Measurements from ENCODE around the gene INPP5K. TPM values are rescaled to one million over a fixed set of nuclear protein-coding genes. Genes with fewer than 3 reads are reported as not detected.

INPP5K gene
- total and polyA plus RNA-seq, 7 experiments from 2014 or later: 50.5 to 184 (median 84.2) TPM

GRCh38 chr17:1495265-1495989 is 21.0 kb downstream of the INPP5K start:
- ChIA-PET CTCF (interaction anchor here (1.2 kb wide), 1 partner anchor 124 kb away, joined by 3 read pairs; no protein-coding TSS in a partner anchor), POLR2A (no interaction called here)
- Mint-ChIP-seq H3K9me3 (peaks cover 0 to 2% (median 0%) of the 10 kb centered on the region in 11 donors), H3K27me3 (peaks cover 0 to 4% (median 0%) of the 10 kb centered on the region in 5 donors), H3K36me3 (peaks cover 0 to 3% (median 0%) of the 10 kb centered on the region in 5 donors), H3K4me1 (peaks cover 0 to 25% (median 16%) of the 10 kb centered on the region in 7 donors), H3K27ac (peak overlapping the region in 2 of 9 donors; percentile 56), H3K4me3 (no peak overlapping the region)
- H3K9me3 ChIP-seq (ENCODE audit: control insufficient read depth in 2 of 3, low read length in 3 of 3): no peaks in the 10 kb centered on the region
- intact Hi-C loops (cut with micrococcal nuclease): no loop called here
- peaks cover 6 to 21% of the 10 kb centered on the region in 2 donors for H3K4me1 ChIP-seq (ENCODE audit: control insufficient read depth in 2 of 2, insufficient read depth in 2 of 2, low read length in 2 of 2)
- ATAC-seq (no peak), DNase-seq (no peak)
- no peaks in the 10 kb centered on the region for H3K27me3 ChIP-seq (ENCODE audit: control insufficient read depth in 2 of 2, insufficient read depth in 2 of 2, low read length in 2 of 2)
- no peak overlapping the region for H3K4me3 ChIP-seq (ENCODE audit: low read length)
- peaks cover 0 to 40% (median 0%) of the 10 kb centered on the region in 3 experiments for H3K36me3 ChIP-seq (ENCODE audit: control insufficient read depth in 2 of 3, insufficient read depth in 3 of 3, low read length in 3 of 3)
- H3K27ac ChIP-seq (ENCODE audit: low read depth, low read length): no peak overlapping the region

DNA sequence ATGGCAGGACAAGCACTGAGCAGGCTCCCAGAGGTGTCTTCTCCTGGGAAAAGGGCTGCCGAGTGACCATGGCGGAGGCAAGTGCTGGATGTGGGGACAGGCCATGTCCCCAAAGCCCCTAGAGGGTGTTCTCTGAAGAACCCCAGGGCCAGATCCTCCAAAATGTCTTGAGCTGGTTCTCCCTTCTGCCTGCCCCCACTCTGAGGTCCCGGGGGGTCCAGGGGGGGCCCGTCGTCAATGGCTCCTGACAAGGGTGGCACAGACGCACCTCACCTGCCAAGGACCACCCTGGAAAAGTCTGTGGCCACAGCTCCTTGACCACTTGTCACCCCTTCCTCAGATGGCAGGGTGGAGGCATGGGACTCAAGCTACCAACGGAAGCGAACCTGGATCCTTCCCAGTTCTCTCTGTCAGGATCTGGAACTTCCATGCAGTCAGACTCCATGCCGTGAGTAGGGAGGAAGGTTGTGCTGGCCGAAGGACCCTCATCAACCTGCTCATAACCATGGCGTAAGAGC is 21.6 kb downstream of the INPP5K start:
- DNase-seq (no peak), ATAC-seq (no peak)
- no peaks in the 10 kb centered on the region for H3K27me3 ChIP-seq (ENCODE audit: control insufficient read depth in 2 of 2, insufficient read depth in 2 of 2, low read length in 2 of 2)
- no peaks in the 10 kb centered on the region for H3K9me3 ChIP-seq (ENCODE audit: control insufficient read depth in 2 of 3, low read length in 3 of 3)
- peaks cover 0 to 40% (median 0%) of the 10 kb centered on the region in 3 experiments for H3K36me3 ChIP-seq (ENCODE audit: control insufficient read depth in 2 of 3, insufficient read depth in 3 of 3, low read length in 3 of 3)
- intact Hi-C loops (cut with micrococcal nuclease): no loop called here
- Mint-ChIP-seq H3K4me3 (peak overlapping the region in 1 of 10 donors; percentile 34), H3K27ac (peak overlapping the region in 1 of 9 donors; percentile 56), H3K36me3 (peaks cover 0 to 4% (median 0%) of the 10 kb centered on the region in 5 donors), H3K27me3 (peaks cover 0 to 4% (median 0%) of the 10 kb centered on the region in 5 donors), H3K4me1 (peaks cover 0 to 29% (median 21%) of the 10 kb centered on the region in 7 donors), H3K9me3 (peaks cover 0 to 2% (median 0%) of the 10 kb centered on the region in 11 donors)
- POLR2A ChIA-PET: no interaction called here
- CTCF ChIA-PET: interaction anchor here (1.2 kb wide), 1 partner anchor 124 kb away, joined by 3 read pairs; no protein-coding TSS in a partner anchor
- peaks cover 8 to 27% of the 10 kb centered on the region in 2 donors for H3K4me1 ChIP-seq (ENCODE audit: control insufficient read depth in 2 of 2, insufficient read depth in 2 of 2, low read length in 2 of 2)
- no peak overlapping the region for H3K4me3 ChIP-seq (ENCODE audit: low read length)
- H3K27ac ChIP-seq (ENCODE audit: low read depth, low read length): no peak overlapping the region

GRCh38 chr17:1494203-1494602 is 22.2 kb downstream of the INPP5K start:
- peaks cover 0 to 35% (median 0%) of the 10 kb centered on the region in 3 experiments for H3K36me3 ChIP-seq (ENCODE audit: control insufficient read depth in 2 of 3, insufficient read depth in 3 of 3, low read length in 3 of 3)
- peaks cover 0 to 34% (median 25%) of the 10 kb centered on the region in 7 donors for H3K4me1 Mint-ChIP-seq
- peaks cover 0 to 2% (median 0%) of the 10 kb centered on the region in 11 donors for H3K9me3 Mint-ChIP-seq
- H3K27me3 ChIP-seq (ENCODE audit: control insufficient read depth in 2 of 2, insufficient read depth in 2 of 2, low read length in 2 of 2): no peaks in the 10 kb centered on the region
- H3K4me1 ChIP-seq (ENCODE audit: control insufficient read depth in 2 of 2, insufficient read depth in 2 of 2, low read length in 2 of 2): peaks cover 8 to 27% of the 10 kb centered on the region in 2 donors
- H3K4me3 Mint-ChIP-seq: peak overlapping the region in 2 of 10 donors; percentile 34 to 43
- no peak overlapping the region for H3K27ac ChIP-seq (ENCODE audit: low read depth, low read length)
- H3K27ac Mint-ChIP-seq: peak overlapping the region in 3 of 9 donors; percentile 28 to 77 (median 65)
- ChIA-PET POLR2A (no interaction called here), CTCF (no interaction called here)
- H3K4me3 ChIP-seq (ENCODE audit: low read length): no peak overlapping the region
- DNase-seq (no peak), ATAC-seq (no peak)
- H3K9me3 ChIP-seq (ENCODE audit: control insufficient read depth in 2 of 3, low read length in 3 of 3): no peaks in the 10 kb centered on the region
- H3K36me3 Mint-ChIP-seq: peaks cover 0 to 4% (median 0%) of the 10 kb centered on the region in 5 donors
- intact Hi-C loops (cut with micrococcal nuclease): no loop called here
- H3K27me3 Mint-ChIP-seq: peaks cover 0 to 4% (median 0%) of the 10 kb centered on the region in 5 donors

DNA sequence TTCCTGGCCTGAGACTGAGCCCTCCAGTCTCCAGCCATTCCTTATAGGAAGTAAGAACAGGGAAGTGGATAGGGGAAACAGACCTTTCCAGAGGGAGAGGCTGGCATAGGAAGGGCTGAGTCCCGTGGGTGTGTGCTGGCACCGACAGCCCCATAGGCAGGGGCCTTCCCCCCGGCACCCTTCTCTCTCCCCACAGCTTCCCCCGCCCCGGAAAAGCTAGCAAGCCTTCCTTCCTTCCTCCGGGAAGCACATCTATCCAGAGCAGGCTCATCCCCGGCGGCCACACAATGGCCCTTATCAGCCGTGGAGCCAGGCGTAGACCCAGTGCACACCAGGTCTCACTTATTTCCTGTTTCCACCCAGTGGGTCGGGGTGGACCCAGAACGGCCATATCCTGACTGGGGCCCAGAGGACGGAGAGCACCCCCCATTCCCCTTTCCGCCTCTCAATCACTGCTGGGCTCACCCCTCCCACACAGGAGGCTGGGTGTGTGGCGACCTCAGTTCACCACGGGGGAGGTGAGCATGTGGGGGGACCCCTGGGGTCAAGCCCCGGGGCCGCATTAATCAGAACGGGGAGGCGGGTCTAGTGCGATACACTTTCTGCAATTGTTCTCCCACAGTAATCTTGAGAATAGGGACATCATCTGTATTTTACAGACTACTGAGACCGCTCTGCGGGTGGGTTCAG is 23.0 kb downstream of the INPP5K start:
- DNase-seq (no peak), ATAC-seq (no peak)
- ChIA-PET CTCF (no interaction called here), POLR2A (interaction anchor here (1.1 kb wide), 1 partner anchor 30 kb away, joined by 3 read pairs; no protein-coding TSS in a partner anchor)
- no peak overlapping the region for H3K4me3 ChIP-seq (ENCODE audit: low read length)
- Mint-ChIP-seq H3K36me3 (peaks cover 0 to 4% (median 0%) of the 10 kb centered on the region in 5 donors), H3K9me3 (peaks cover 0 to 2% (median 0%) of the 10 kb centered on the region in 11 donors), H3K27ac (peak overlapping the region in 5 of 9 donors; percentile 51 to 77 (median 64)), H3K4me3 (peak overlapping the region in 7 of 10 donors; percentile 25 to 91 (median 49)), H3K27me3 (peaks cover 0 to 4% (median 0%) of the 10 kb centered on the region in 5 donors), H3K4me1 (peaks cover 0 to 41% (median 32%) of the 10 kb centered on the region in 7 donors)
- no peaks in the 10 kb centered on the region for H3K27me3 ChIP-seq (ENCODE audit: control insufficient read depth in 2 of 2, insufficient read depth in 2 of 2, low read length in 2 of 2)
- peaks cover 0 to 35% (median 0%) of the 10 kb centered on the region in 3 experiments for H3K36me3 ChIP-seq (ENCODE audit: control insufficient read depth in 2 of 3, insufficient read depth in 3 of 3, low read length in 3 of 3)
- H3K27ac ChIP-seq (ENCODE audit: low read depth, low read length): no peak overlapping the region
- no peaks in the 10 kb centered on the region for H3K9me3 ChIP-seq (ENCODE audit: control insufficient read depth in 2 of 3, low read length in 3 of 3)
- intact Hi-C loops (cut with micrococcal nuclease): no loop called here
- peaks cover 8 to 32% of the 10 kb centered on the region in 2 donors for H3K4me1 ChIP-seq (ENCODE audit: control insufficient read depth in 2 of 2, insufficient read depth in 2 of 2, low read length in 2 of 2)

GRCh38 chr17:1492249-1493206 is 23.9 kb downstream of the INPP5K start, which contains the start of gene MYO1C:
Gene MYO1C (minus strand): TSS chr17:1492686. CDS start chr17:1492487, 199 bp downstream.
- Mint-ChIP-seq H3K4me1 (peaks cover 0 to 43% (median 35%) of the 10 kb centered on the region in 7 donors), H3K27me3 (peaks cover 0 to 4% (median 0%) of the 10 kb centered on the region in 5 donors), H3K27ac (peak within 1 kb of the TSS in 6 of 9 donors; percentile 21 to 88 (median 72)), H3K4me3 (peak within 1 kb of the TSS; percentile 76 to 91 (median 85)), H3K36me3 (peaks cover 0 to 4% (median 0%) of the 10 kb centered on the region in 5 donors), H3K9me3 (peaks cover 0 to 2% (median 0%) of the 10 kb centered on the region in 11 donors)
- Histone ChIP-seq H3K27me3 (ENCODE audit: control insufficient read depth in 2 of 2, insufficient read depth in 2 of 2, low read length in 2 of 2) (no peaks in the 10 kb centered on the region), H3K4me3 (ENCODE audit: low read length) (peak within 1 kb of the TSS; percentile 44), H3K9me3 (ENCODE audit: control insufficient read depth in 2 of 3, low read length in 3 of 3) (no peaks in the 10 kb centered on the region), H3K36me3 (ENCODE audit: control insufficient read depth in 2 of 3, insufficient read depth in 3 of 3, low read length in 3 of 3) (peaks cover 0 to 27% (median 0%) of the 10 kb centered on the region in 3 experiments), H3K4me1 (ENCODE audit: control insufficient read depth in 2 of 2, insufficient read depth in 2 of 2, low read length in 2 of 2) (peaks cover 9 to 34% of the 10 kb centered on the region in 2 donors), H3K27ac (ENCODE audit: low read depth, low read length) (no peak within 1 kb of the TSS)
- CTCF ChIA-PET: no interaction called here
- no peak for ATAC-seq
- peak in 1 of 9 donors; percentile 10 for DNase-seq
- POLR2A ChIA-PET: interaction anchor here (0.6 to 1.1 kb wide), 4 partner anchors 24 to 272 kb away, joined by 3 read pairs; partner anchors contain the start of gene INPP5K
- intact Hi-C loops (cut with micrococcal nuclease): no loop called here

Measured in naive thymus-derived CD4-positive, alpha-beta T cell (primary cell).